Measurements from ENCODE around the gene PSMD1.

The PSMD1 gene

GRCh38 chr2:231056453-231057416 is at the start of gene PSMD1:
Gene PSMD1, plus strand, starts transcription at chr2:231056867. Its CDS starts 159 bp downstream, at chr2:231057026.
- TF ChIP-seq GATA3 (IDR thresholded peaks at IDR 0.05; ENCODE audit: low read depth, low read length) (no peak), GATA2 (IDR thresholded peaks at IDR 0.05; ENCODE audit: low read depth, low read length) (0 out of 2 replicates have a peak, but pooled peaks have one; percentile 11)

GRCh38 chr2:231007286-231008098 is 49.2 kb upstream of the PSMD1 start:
- no peak for TF ChIP-seq GATA3 (IDR thresholded peaks at IDR 0.05; ENCODE audit: low read depth, low read length)
- TF ChIP-seq GATA2 (IDR thresholded peaks at IDR 0.05; ENCODE audit: low read depth, low read length) = no peak

DNA sequence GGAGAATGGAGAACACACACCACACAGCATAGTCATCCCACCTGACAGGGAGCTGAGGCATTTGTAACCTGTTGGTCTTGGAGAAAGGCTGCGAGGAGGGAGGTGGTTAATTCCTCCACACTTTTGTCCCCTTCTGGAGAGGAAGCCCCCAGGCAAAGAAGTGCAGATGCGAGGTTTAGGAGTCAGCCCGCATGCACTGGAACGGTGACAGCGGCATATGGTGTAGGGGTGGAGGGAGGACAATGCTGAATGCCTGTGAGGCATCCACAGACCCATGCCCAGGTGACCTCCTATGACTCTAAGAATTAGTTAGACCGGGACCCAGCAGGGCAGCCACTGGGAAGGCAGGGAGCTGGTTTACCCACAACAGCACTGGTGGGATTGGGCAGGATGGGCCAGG is 48.5 kb upstream of the PSMD1 start:
- TF ChIP-seq GATA3 (IDR thresholded peaks at IDR 0.05; ENCODE audit: low read depth, low read length) (no peak), GATA2 (IDR thresholded peaks at IDR 0.05; ENCODE audit: low read depth, low read length) (no peak)

GRCh38 chr2:231009236-231009919 is 47.3 kb upstream of the PSMD1 start:
- TF ChIP-seq GATA3 (IDR thresholded peaks at IDR 0.05; ENCODE audit: low read depth, low read length) = no peak

GRCh38 chr2:231010201-231010730 is 46.4 kb upstream of the PSMD1 start:
- TF ChIP-seq GATA2 (IDR thresholded peaks at IDR 0.05; ENCODE audit: low read depth, low read length) = no peak
- no peak for TF ChIP-seq GATA3 (IDR thresholded peaks at IDR 0.05; ENCODE audit: low read depth, low read length)

DNA sequence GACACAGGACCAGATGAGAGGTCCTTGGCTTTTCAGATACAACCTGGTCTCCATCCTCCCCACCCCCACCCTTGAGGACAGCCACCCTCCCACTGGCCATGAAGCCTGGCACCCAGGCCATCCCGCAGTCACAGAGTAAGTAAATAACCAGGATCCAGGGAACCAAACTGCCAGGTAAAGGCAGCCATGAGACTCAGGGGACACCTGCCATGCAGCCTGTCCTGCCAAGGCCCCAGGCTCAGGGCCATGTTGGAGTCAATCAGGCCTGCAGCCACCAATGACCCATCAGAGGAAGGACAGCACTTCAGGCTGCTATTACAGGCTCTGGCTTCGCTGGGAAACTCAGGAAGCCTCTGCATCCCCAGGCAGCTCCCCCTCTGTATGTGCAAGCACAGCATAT is 45.1 kb upstream of the PSMD1 start:
- TF ChIP-seq GATA2 (IDR thresholded peaks at IDR 0.05; ENCODE audit: low read depth, low read length) (no peak), GATA3 (IDR thresholded peaks at IDR 0.05; ENCODE audit: low read depth, low read length) (no peak)

- TF ChIP-seq GATA3 (IDR thresholded peaks at IDR 0.05; ENCODE audit: low read depth, low read length) = no peak
- TF ChIP-seq GATA2 (IDR thresholded peaks at IDR 0.05; ENCODE audit: low read depth, low read length) = no peak
Observed at GRCh38 chr2:231012463-231012862, 44.2 kb upstream of the PSMD1 start.

DNA sequence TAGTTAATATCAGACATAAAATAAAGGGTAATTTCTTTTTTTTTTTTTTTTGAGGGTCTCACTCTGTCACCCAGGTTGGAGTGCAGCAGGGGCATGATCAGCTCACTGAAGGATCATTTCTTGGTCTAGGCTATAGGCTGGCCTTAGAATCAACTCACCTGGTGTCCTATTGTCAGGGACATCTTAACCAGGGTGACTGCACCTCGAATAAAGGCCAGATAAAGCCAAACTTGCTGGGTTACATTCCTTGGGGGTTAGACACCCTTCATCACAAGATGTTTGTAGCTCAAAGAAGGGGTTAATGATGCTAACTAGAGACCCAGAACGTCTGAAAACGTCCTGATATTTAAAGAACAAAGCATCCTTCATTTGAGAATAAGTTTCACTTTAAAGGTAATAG is 42.8 kb upstream of the PSMD1 start:
- TF ChIP-seq GATA2 (IDR thresholded peaks at IDR 0.05; ENCODE audit: low read depth, low read length) = no peak
- no peak for TF ChIP-seq GATA3 (IDR thresholded peaks at IDR 0.05; ENCODE audit: low read depth, low read length)

DNA sequence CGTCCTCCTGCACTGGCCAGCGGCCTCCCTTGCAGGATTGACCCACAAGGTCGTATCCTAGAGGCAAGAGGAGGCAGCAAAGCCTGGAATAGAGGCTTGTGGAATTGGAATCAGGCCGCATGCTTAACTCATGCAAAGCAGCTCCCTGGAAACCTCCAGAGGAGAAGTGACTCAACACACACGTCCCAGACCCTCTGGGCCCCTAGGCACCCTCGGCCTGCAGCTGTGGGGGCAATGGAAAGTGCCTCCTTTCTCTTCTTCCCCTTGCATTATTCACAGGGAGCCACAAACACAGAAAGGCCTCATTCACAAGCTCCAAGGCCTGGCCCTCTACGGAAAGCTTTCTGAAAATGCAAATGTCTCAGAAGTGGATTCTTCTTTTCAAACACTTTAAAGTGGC is 41.2 kb upstream of the PSMD1 start:
- TF ChIP-seq GATA2 (IDR thresholded peaks at IDR 0.05; ENCODE audit: low read depth, low read length) (no peak), GATA3 (IDR thresholded peaks at IDR 0.05; ENCODE audit: low read depth, low read length) (no peak)

GRCh38 chr2:231015926-231016325 is 40.7 kb upstream of the PSMD1 start:
- TF ChIP-seq GATA3 (IDR thresholded peaks at IDR 0.05; ENCODE audit: low read depth, low read length) (no peak), GATA2 (IDR thresholded peaks at IDR 0.05; ENCODE audit: low read depth, low read length) (no peak)

- no peak for TF ChIP-seq GATA2 (IDR thresholded peaks at IDR 0.05; ENCODE audit: low read depth, low read length)
- no peak for TF ChIP-seq GATA3 (IDR thresholded peaks at IDR 0.05; ENCODE audit: low read depth, low read length)
Observed at GRCh38 chr2:231016566-231017230, 40.0 kb upstream of the PSMD1 start.

DNA sequence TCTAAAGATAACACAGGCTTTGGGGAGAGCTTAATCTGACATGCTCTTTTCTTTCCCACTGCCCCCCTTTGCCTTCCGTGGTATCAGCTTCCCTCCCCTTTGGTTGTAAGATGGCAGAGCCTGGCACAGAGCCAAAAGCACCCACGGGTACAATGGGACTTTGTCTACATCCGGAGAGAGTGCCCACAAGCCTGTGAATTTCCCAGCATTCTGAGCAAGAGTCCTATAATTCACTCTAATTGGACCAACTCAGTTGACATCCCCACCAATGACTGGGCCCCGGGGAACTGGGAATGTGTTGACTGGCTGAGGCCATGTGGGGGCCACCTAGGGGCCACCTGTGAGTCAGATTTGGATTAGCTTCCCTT is 39.5 kb upstream of the PSMD1 start:
- TF ChIP-seq GATA2 (IDR thresholded peaks at IDR 0.05; ENCODE audit: low read depth, low read length) (no peak), GATA3 (IDR thresholded peaks at IDR 0.05; ENCODE audit: low read depth, low read length) (no peak)

DNA sequence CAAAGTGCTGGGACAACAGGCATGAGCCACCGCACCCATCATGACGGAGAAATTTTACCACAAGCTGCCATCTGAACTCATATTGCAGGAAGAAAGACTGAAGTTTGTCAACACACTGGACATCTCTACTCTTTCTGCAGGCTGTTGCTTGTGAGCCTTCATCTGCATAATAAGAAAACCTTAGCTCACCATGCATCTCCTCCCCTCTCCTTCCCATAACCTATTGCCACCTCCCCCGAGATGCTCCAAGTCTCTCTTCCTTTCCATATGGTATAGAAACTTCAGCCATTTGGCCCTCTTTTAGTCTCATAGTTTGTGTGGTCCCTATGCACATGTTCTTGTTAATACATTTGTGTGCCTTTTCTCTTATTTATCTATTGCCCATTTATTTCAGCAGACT is 38.5 kb upstream of the PSMD1 start:
- TF ChIP-seq GATA3 (IDR thresholded peaks at IDR 0.05; ENCODE audit: low read depth, low read length) = no peak
- TF ChIP-seq GATA2 (IDR thresholded peaks at IDR 0.05; ENCODE audit: low read depth, low read length) = no peak

Data from SH-SY5Y (cell line).